Transverse colon (tissue), 4 donors: ENCODE results near the gene UBL4A. TPM values are rescaled to one million over a fixed set of nuclear protein-coding genes. Genes with fewer than 3 reads are reported as not detected.

ENCODE experiments used
- DNase-seq: peaks from one replicate; pipeline ENCODE4 v3.0.0-alpha.2; 2019
- H3K27ac ChIP-seq, 4 donors: fragments of 200-600 bp; sonication (generic); 2 replicates each; pipeline ENCODE4 v1.5.1; 2016 to 2018; ENCODE audit warnings: inconsistent platforms in 4 of 4
- H3K27me3 ChIP-seq: fragments of 200-600 bp; sonication (generic); 2 replicates; pipeline ENCODE4 v1.5.1; 2017; ENCODE audit warnings: inconsistent platforms
- H3K36me3 ChIP-seq, 4 donors: fragments of 200-600 bp; sonication (generic); 2 replicates each; pipeline ENCODE4 v1.5.1; 2017 to 2019; ENCODE audit warnings: inconsistent platforms in 4 of 4
- H3K4me1 ChIP-seq, 4 donors: fragments of 200-600 bp; sonication (generic); 2 replicates each; pipeline ENCODE4 v1.5.1; 2017 to 2020; ENCODE audit warnings: inconsistent platforms in 4 of 4
- H3K4me3 ChIP-seq, 4 donors: fragments of 200-600 bp; sonication (generic); 1 replicate in 1 of 4; 2 replicates in 3 of 4; pipeline versions ENCODE4 v1.5.1 to v1.6.1; 2017 to 2019; ENCODE audit warnings: inconsistent platforms in 4 of 4
- H3K9me3 ChIP-seq, 2 donors: fragments of 200-600 bp; sonication (generic); 2 replicates each; pipeline ENCODE4 v1.5.1; 2017 to 2019; ENCODE audit warnings: inconsistent platforms in 2 of 2
- EP300 ChIP-seq: sonication (generic); formaldehyde crosslinking; IDR thresholded peaks from one replicate; pipeline ENCODE4 v1.6.1; 2017; ENCODE audit warnings: antibody characterized with exemption, low read depth
- POLR2A ChIP-seq: fragments of 450-650 bp; IDR thresholded peaks from one replicate; pipeline ENCODE4 v1.6.1; 2016; ENCODE audit warnings: antibody characterized with exemption, mild to moderate bottlenecking, moderate library complexity
- POLR2AphosphoS5 ChIP-seq, 3 donors: sonication (generic); formaldehyde crosslinking; IDR thresholded peaks; one replicate each; pipeline ENCODE4 v1.6.1; 2016; ENCODE audit warnings: antibody characterized with exemption in 3 of 3
- WGBS, 2 donors: methylation state at CpG; one replicate each; pipeline ENCODE4 v1.1.5; 2018; ENCODE audit warnings: low coverage in 1 of 2; 5-methylcytosine and 5-hydroxymethylcytosine counted together
- in situ Hi-C, 4 donors: fragments of 200-750 bp; cut with MboI; loops; one replicate each; pipeline versions ENCODE4 v1.15.0 to v1.15.1; 2017; ENCODE audit warnings: low sequenced_read_pairs in 3 of 4, low pct_ligation_motif_present in 1 of 4, low pct_unique_long_range_greater_than_20kb in 1 of 4
- intact Hi-C: fragments of 100-400 bp; cut with DNase I; formaldehyde crosslinking; loops from one replicate; pipeline ENCODE4 v1.15.1; 2023; ENCODE audit warnings: low total_unique reads
- total RNA-seq, 4 donors: library from RNA; depleted of rRNA; stranded (reverse); fragments of >200 nt; gene quantifications; one replicate each; pipeline ENCODE4 v1.1.0, GENCODE V29; 2016
- TF ChIP-seq, protein P1 (sequence below), 5 experiments: fragments of 200-600 bp in 3 of 5; fragments of 450-650 bp in 2 of 5; sonication (generic) in 3 of 5; IDR thresholded peaks; 1 replicate in 2 of 5; 2 replicates in 3 of 5; pipeline ENCODE4 v1.5.1; 2016 to 2017; ENCODE audit warnings: antibody characterized with exemption in 5 of 5, inconsistent platforms in 3 of 5, mild to moderate bottlenecking in 2 of 5, moderate library complexity in 1 of 5

The UBL4A gene
- total RNA-seq, 4 donors from 2014 or later = 19.9 to 50.7 (median 42.7) TPM

DNA sequence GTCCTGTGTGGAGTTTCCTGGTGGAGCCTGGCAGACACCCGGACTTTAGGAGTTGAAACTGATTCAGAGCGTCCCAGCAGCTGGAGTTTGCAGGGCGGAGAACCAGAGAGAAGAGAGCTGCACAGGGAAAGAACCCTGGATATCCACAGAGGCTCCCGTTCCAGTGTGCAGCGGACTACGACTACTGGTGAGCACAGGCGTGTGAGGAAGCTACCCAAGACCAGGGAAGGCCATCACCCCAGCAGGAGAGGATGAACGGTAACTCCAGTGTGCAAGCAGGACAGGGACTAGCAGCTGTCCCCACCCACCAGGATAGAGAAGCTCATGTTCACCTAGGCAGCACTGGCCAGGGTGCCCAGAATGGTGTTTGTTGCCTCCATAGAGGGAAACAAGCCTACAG, 9.6 kb downstream of the UBL4A start:
- no peak overlapping the region for H3K4me3 ChIP-seq
- 87% methylated on average over 8 of the region's 8 CpGs; no CpG with 5 or more reads in 1 of the 2 donors for WGBS, 2 donors
- no peaks in the 10 kb centered on the region for H3K36me3 ChIP-seq
- peaks cover 4 to 6% (median 5%) of the 10 kb centered on the region in 4 donors for H3K4me1 ChIP-seq
- TF ChIP-seq, protein P1, sequence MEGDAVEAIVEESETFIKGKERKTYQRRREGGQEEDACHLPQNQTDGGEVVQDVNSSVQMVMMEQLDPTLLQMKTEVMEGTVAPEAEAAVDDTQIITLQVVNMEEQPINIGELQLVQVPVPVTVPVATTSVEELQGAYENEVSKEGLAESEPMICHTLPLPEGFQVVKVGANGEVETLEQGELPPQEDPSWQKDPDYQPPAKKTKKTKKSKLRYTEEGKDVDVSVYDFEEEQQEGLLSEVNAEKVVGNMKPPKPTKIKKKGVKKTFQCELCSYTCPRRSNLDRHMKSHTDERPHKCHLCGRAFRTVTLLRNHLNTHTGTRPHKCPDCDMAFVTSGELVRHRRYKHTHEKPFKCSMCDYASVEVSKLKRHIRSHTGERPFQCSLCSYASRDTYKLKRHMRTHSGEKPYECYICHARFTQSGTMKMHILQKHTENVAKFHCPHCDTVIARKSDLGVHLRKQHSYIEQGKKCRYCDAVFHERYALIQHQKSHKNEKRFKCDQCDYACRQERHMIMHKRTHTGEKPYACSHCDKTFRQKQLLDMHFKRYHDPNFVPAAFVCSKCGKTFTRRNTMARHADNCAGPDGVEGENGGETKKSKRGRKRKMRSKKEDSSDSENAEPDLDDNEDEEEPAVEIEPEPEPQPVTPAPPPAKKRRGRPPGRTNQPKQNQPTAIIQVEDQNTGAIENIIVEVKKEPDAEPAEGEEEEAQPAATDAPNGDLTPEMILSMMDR (IDR thresholded peaks at IDR 0.05) = no peak
- no peak for TF ChIP-seq EP300
- intact Hi-C loops (no loop called here), in situ Hi-C loops (no loop called here)
- no peaks in the 10 kb centered on the region for H3K27me3 ChIP-seq
- no peak overlapping the region for H3K27ac ChIP-seq
- H3K9me3 ChIP-seq = no peaks in the 10 kb centered on the region
- no peak for DNase-seq

DNA sequence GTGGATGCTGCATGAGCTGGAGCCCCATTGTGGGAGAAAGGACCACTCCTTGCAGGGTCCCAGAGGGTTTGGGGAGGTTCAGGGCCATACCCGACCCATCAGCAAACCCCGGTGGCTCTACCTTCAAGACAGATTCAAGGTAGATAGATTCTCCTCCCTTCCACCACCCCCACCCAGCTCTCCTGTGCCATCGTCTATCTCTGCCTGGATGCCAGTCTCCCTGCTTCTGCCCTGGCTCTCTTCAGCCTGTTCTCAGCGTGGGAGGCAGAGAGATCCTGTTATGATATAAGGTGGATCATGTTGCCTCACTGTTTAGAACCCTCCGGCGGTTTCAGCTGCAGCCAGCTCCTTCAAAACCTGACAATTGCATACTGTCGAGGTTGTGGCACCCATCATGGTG, 12.7 kb downstream of the UBL4A start:
- no peak for DNase-seq
- TF ChIP-seq POLR2A = no peak
- TF ChIP-seq, protein P1 (IDR thresholded peaks at IDR 0.05) = no peak
- TF ChIP-seq POLR2AphosphoS5 (IDR thresholded peaks at IDR 0.05) = no peak
- TF ChIP-seq EP300 = no peak
- H3K4me1 ChIP-seq = peaks cover 0 to 5% (median 2%) of the 10 kb centered on the region in 4 donors
- H3K27me3 ChIP-seq = no peaks in the 10 kb centered on the region
- no peak overlapping the region for H3K27ac ChIP-seq
- no peaks in the 10 kb centered on the region for H3K9me3 ChIP-seq
- intact Hi-C loops = loop anchor here (1.0 kb wide), 1 partner anchor 17 kb away; no protein-coding TSS in a partner anchor
- H3K4me3 ChIP-seq = no peak overlapping the region
- 77% methylated on average over 7 of the region's 7 CpGs; no CpG with 5 or more reads in 1 of the 2 donors for WGBS, 2 donors
- H3K36me3 ChIP-seq = no peaks in the 10 kb centered on the region
- in situ Hi-C loops = no loop called here

DNA sequence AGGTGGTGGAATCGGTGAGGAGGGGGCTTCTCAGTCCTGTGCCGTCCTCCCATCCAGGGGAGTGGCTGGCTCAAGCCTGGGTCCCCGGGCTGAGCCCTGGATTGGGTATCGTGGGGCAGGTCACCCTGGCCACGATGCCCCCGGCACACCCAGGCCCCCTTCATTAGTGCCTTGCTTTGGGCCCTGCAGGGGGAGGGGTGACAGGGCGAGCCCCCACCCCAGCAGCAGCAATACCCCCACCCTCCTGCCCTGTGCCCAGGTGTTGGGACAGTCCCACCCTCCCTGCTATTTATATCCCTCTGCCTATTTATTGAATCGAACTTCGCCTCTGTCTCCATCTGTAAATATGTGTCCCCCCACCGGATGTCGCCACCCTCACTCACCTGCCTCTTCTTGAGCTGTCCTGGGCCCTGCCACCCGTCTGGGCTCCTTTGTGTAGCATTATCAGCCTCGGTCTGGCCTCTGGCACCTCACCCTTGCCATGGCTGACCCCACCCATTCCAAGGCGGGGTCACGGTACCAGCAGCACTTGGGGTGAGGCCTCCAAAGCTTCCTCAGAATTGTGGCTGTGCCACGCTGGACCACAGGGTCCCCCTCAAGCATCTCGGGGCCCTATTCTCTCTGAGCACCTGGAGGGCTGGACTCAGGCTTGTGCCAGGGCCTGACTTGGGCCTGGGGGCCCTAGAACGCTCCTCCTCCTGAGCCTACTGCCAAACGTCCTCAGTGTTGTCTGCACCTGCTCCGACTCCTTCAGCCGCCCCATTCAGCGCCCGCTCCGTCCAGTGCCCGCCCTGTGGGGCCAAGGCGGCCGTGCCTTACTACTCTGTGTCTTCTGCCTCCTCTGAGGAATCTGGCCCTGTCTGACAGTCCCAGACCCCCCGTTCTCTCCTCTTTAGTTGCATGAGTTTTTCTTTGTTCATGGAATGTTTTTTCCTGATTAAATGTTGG, 13.5 kb downstream of the UBL4A start:
- H3K9me3 ChIP-seq = no peaks in the 10 kb centered on the region
- no peaks in the 10 kb centered on the region for H3K27me3 ChIP-seq
- no peaks in the 10 kb centered on the region for H3K36me3 ChIP-seq
- peaks cover 0 to under 1% (median under 1%) of the 10 kb centered on the region in 4 donors for H3K4me1 ChIP-seq
- no peak for DNase-seq
- intact Hi-C loops (no loop called here), in situ Hi-C loops (no loop called here)
- TF ChIP-seq, protein P1 (IDR thresholded peaks at IDR 0.05) = no peak
- TF ChIP-seq EP300 (no peak), POLR2AphosphoS5 (IDR thresholded peaks at IDR 0.05) (no peak), POLR2A (no peak)
- 27 to 73% methylated on average over 2 to 28 of the region's 28 CpGs for WGBS, 2 donors
- no peak overlapping the region for H3K27ac ChIP-seq
- H3K4me3 ChIP-seq = no peak overlapping the region

DNA sequence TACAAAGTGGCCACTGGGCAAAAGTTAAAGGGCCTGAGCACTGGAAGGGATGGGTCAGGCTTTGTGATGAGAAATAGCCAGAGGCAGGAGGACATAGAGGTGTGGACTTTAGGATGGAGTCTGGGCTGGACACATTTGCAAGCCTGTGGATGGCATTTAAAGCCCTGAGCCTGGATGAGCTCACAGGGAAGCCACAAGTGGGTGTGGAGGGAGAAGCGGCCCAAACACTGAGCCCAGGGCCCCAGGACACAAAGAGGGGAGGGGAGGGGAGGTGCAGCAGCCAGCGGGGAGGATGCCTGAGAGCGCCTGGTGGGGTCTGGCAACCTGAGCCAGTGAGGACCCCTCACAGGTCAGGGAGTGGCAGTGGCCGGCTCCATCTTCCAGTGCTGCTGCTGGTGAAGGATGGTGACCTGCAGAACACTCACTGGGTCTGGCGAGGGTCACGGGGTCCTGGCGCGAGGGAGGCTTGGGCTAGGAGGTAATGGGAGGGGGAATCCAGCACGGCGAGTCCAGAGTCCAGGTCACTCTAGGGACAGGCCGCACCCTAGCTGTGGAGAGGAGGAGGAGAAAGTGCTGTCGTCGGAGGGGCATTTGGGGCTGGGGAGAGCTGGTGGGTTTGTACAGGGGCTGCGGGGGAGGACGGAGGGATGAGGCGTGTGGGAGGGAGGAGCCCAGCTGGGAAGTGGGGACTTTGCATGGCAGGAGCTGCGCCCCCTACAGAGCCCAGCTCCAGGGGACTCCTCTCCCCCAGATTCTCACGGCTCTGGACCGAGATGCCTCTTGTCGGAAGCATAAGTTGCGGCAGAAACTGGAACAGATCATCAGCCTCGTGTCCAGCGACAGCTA, 14.4 kb downstream of the UBL4A start:
- TF ChIP-seq EP300 = no peak
- TF ChIP-seq POLR2AphosphoS5 (IDR thresholded peaks at IDR 0.05) = no peak
- TF ChIP-seq, protein P1 (IDR thresholded peaks at IDR 0.05) = no peak
- TF ChIP-seq POLR2A = no peak
- Histone ChIP-seq H3K36me3 (no peaks in the 10 kb centered on the region), H3K27ac (no peak overlapping the region), H3K4me3 (no peak overlapping the region), H3K27me3 (no peaks in the 10 kb centered on the region), H3K4me1 (no peaks in the 10 kb centered on the region), H3K9me3 (no peaks in the 10 kb centered on the region)
- intact Hi-C loops = no loop called here
- WGBS, 2 donors = 81% methylated on average over 23 of the region's 23 CpGs; no CpG with 5 or more reads in 1 of the 2 donors
- no peak for DNase-seq
- in situ Hi-C loops = no loop called here
